Brain microvascular endothelial cell (primary cell): ENCODE results near the gene MITF.

Source experiments
- DNase-seq: peaks from one replicate; pipeline ENCODE4 v3.0.0-alpha.2; 2020
- H3K27ac ChIP-seq: fragments of 250-450 bp; sonication (Bioruptor Pico); 2 replicates; pipeline ENCODE4 v1.5.1; 2020; ENCODE audit warnings: mild to moderate bottlenecking, moderate library complexity
- H3K27me3 ChIP-seq: fragments of 250-450 bp; sonication (Bioruptor Pico); replicated peaks from 2 replicates; pipeline ENCODE4 v1.5.1; 2020; ENCODE audit warnings: mild to moderate bottlenecking
- H3K36me3 ChIP-seq: fragments of 250-450 bp; sonication (Bioruptor Pico); replicated peaks from 2 replicates; pipeline ENCODE4 v1.5.1; 2020; ENCODE audit warnings: mild to moderate bottlenecking
- H3K4me3 ChIP-seq: 2 replicates; pipeline ENCODE4 v1.5.1; 2011; ENCODE audit warnings: low read depth, mild to moderate bottlenecking, control low read depth, low read length, moderate library complexity
- CTCF ChIP-seq: IDR thresholded peaks from 2 replicates; pipeline ENCODE4 v1.5.1; 2011; ENCODE audit warnings: low read depth, mild to moderate bottlenecking, moderate library complexity, low read length, control low read depth, inconsistent platforms; ENCODE audit errors: missing control alignments
- in situ Hi-C: cut with HindIII; loops from 2 replicates; pipeline ENCODE4 v1.10.0; 2017; ENCODE audit warnings: low sequenced_read_pairs, low pct_ligation_motif_present

The MITF gene

GRCh38 chr3:69985266-69985665 is 246.0 kb downstream of the MITF start:
- H3K27me3 ChIP-seq = no peaks in the 10 kb centered on the region
- DNase-seq = no peak
- no peak for TF ChIP-seq CTCF
- no peak overlapping the region for H3K4me3 ChIP-seq
- in situ Hi-C loops = no loop called here
- no peaks in the 10 kb centered on the region for H3K36me3 ChIP-seq
- no peak overlapping the region for H3K27ac ChIP-seq

GRCh38 chr3:69986419-69986818 is 247.2 kb downstream of the MITF start:
- in situ Hi-C loops = no loop called here
- Histone ChIP-seq H3K4me3 (no peak overlapping the region), H3K27me3 (no peaks in the 10 kb centered on the region), H3K36me3 (no peaks in the 10 kb centered on the region), H3K27ac (no peak overlapping the region)
- no peak for DNase-seq
- TF ChIP-seq CTCF = no peak

GRCh38 chr3:69987833-69988232 is 248.6 kb downstream of the MITF start:
- in situ Hi-C loops = no loop called here
- no peak overlapping the region for H3K4me3 ChIP-seq
- no peak overlapping the region for H3K27ac ChIP-seq
- no peak for DNase-seq
- no peaks in the 10 kb centered on the region for H3K27me3 ChIP-seq
- no peak for TF ChIP-seq CTCF
- H3K36me3 ChIP-seq = no peaks in the 10 kb centered on the region

- no peak overlapping the region for H3K4me3 ChIP-seq
These were observed 254.5 kb downstream of the MITF start for GRCh38 chr3:69993757-69994156.

GRCh38 chr3:69994919-69995318 is 255.7 kb downstream of the MITF start:
- H3K36me3 ChIP-seq = no peaks in the 10 kb centered on the region
- H3K27ac ChIP-seq = no peak overlapping the region
- no peak overlapping the region for H3K4me3 ChIP-seq
- TF ChIP-seq CTCF = no peak
- no peaks in the 10 kb centered on the region for H3K27me3 ChIP-seq
- in situ Hi-C loops = no loop called here
- DNase-seq = no peak

More at GRCh38 chr3:69993757-69994156, 254.5 kb downstream of the MITF start:
- no peak for DNase-seq
- in situ Hi-C loops = no loop called here
- H3K36me3 ChIP-seq = no peaks in the 10 kb centered on the region
- H3K27ac ChIP-seq = no peak overlapping the region
- H3K27me3 ChIP-seq = no peaks in the 10 kb centered on the region
- no peak for TF ChIP-seq CTCF

GRCh38 chr3:69997631-69998307 is 258.5 kb downstream of the MITF start:
- in situ Hi-C loops = no loop called here
- no peak overlapping the region for H3K27ac ChIP-seq
- TF ChIP-seq CTCF = no peak
- H3K27me3 ChIP-seq = no peaks in the 10 kb centered on the region
- no peak for DNase-seq
- no peak overlapping the region for H3K4me3 ChIP-seq
- no peaks in the 10 kb centered on the region for H3K36me3 ChIP-seq
